Measurements from ENCODE around the gene ZNF740. TPM values are rescaled to one million over a fixed set of nuclear protein-coding genes. Genes with fewer than 3 reads are reported as not detected.

Gene ZNF740
- total and polyA plus RNA-seq, 2 donors (not counting 1 experiment from before 2014, with no cell fraction given) = 35.9 to 117 TPM

- TF ChIP-seq EZH2 (IDR thresholded peaks at IDR 0.05; ENCODE audit: borderline replicate concordance, insufficient read depth, low read depth, low read length, poor library complexity, severe bottlenecking) (no peak), CTCF (IDR thresholded peaks at IDR 0.05) (no peak)
These were observed 26.5 kb downstream of the ZNF740 start, which contains the start of gene ITGB7 for GRCh38 chr12:53207042-53207441. TSS of gene ITGB7 (minus strand) at chr12:53207251. CDS start at chr12:53200443, 6,808 bp downstream.

GRCh38 chr12:53208435-53208834 lies 27.9 kb downstream of the ZNF740 start:
- Histone ChIP-seq H3K4me3 (ENCODE audit: control extremely low read depth in 1 of 5, extremely low read depth in 1 of 5, insufficient read depth in 1 of 5, low read depth in 2 of 5, low read length in 4 of 5) (peak overlapping the region in 4 of 5 experiments; percentile 43 to 77 (median 63)), H3K9me3 (ENCODE audit: control extremely low read depth in 1 of 3, control insufficient read depth in 2 of 3, insufficient read depth in 1 of 3, low read length in 2 of 3) (no peaks in the 10 kb centered on the region), H2AFZ (ENCODE audit: insufficient read depth, low read depth, low read length, poor library complexity, severe bottlenecking) (no peak overlapping the region), H3K27me3 (replicated peaks in 1 of 4; ENCODE audit: control extremely low read depth in 1 of 4, control insufficient read depth in 3 of 4, insufficient read depth in 4 of 4, low read length in 3 of 4) (no peaks in the 10 kb centered on the region), H3K79me2 (ENCODE audit: control insufficient read depth, insufficient read depth, low read length) (peaks cover 73% of the 10 kb centered on the region), H3K4me1 (ENCODE audit: control insufficient read depth in 2 of 2, insufficient read depth in 2 of 2, low read length in 2 of 2) (peaks cover 76 to 85% of the 10 kb centered on the region in 2 donors), H3K4me2 (replicated peaks; ENCODE audit: low read depth, low read length, poor library complexity, severe bottlenecking) (peak overlapping the region; percentile 98), H3K27ac (ENCODE audit: low read length in 2 of 2) (peak overlapping the region; percentile 73 to 91), H4K20me1 (ENCODE audit: control insufficient read depth, insufficient read depth, low read length, poor library complexity, severe bottlenecking) (peaks cover 10% of the 10 kb centered on the region), H3K36me3 (replicated peaks in 1 of 2; ENCODE audit: control extremely low read depth in 1 of 2, control insufficient read depth in 1 of 2, extremely low read depth in 1 of 2, insufficient read depth in 2 of 2, low read length in 1 of 2) (peaks cover 0 to 17% of the 10 kb centered on the region in 2 experiments), H3K9ac (ENCODE audit: low read length) (peak overlapping the region; percentile 88)
- ChIA-PET CTCF (interaction anchor here (1.0 to 17.1 kb wide), 11 partner anchors 4 to 139 kb away, joined by 3 to 721 read pairs (median 123); partner anchors contain the start of genes AAAS, CSAD, ESPL1 and ITGB7), POLR2A (interaction anchor here (0.5 to 4.1 kb wide), 8 partner anchors 9 to 115 kb away, joined by 3 to 21 read pairs (median 6); partner anchors contain the start of genes CSAD, ESPL1 and ZNF740)
- ATAC-seq (ENCODE audit: low read depth) = no peak
- Mint-ChIP-seq H3K27me3 (no peaks in the 10 kb centered on the region), H3K4me1 (peaks cover 68% of the 10 kb centered on the region), H3K27ac (peak overlapping the region; percentile 96), H3K9me3 (ENCODE audit: insufficient read depth) (no peaks in the 10 kb centered on the region), H3K4me3 (peak overlapping the region; percentile 94)
- DNase-seq = no peak
- WGBS (ENCODE audit: insufficient coverage) = 100% methylated on average over 1 of the region's 2 CpGs
- TF ChIP-seq CTCF (IDR thresholded peaks at IDR 0.05) = no peak
- no peak for TF ChIP-seq EZH2 (IDR thresholded peaks at IDR 0.05; ENCODE audit: borderline replicate concordance, insufficient read depth, low read depth, low read length, poor library complexity, severe bottlenecking)
- intact Hi-C loops (cut with micrococcal nuclease) = no loop called here

More at GRCh38 chr12:53207042-53207441, 26.5 kb downstream of the ZNF740 start, which contains the start of gene ITGB7:
- Histone ChIP-seq H3K4me2 (replicated peaks; ENCODE audit: low read depth, low read length, poor library complexity, severe bottlenecking) (peak within 1 kb of the TSS; percentile 98), H4K20me1 (ENCODE audit: control insufficient read depth, insufficient read depth, low read length, poor library complexity, severe bottlenecking) (peaks cover 13% of the 10 kb centered on the region), H3K27me3 (replicated peaks in 1 of 4; ENCODE audit: control extremely low read depth in 1 of 4, control insufficient read depth in 3 of 4, insufficient read depth in 4 of 4, low read length in 3 of 4) (no peaks in the 10 kb centered on the region), H3K4me1 (ENCODE audit: control insufficient read depth in 2 of 2, insufficient read depth in 2 of 2, low read length in 2 of 2) (peaks cover 84 to 93% of the 10 kb centered on the region in 2 donors), H3K4me3 (ENCODE audit: control extremely low read depth in 1 of 5, extremely low read depth in 1 of 5, insufficient read depth in 1 of 5, low read depth in 2 of 5, low read length in 4 of 5) (peak within 1 kb of the TSS; percentile 68 to 90 (median 73)), H3K79me2 (ENCODE audit: control insufficient read depth, insufficient read depth, low read length) (peaks cover 87% of the 10 kb centered on the region), H3K27ac (ENCODE audit: low read length in 2 of 2) (peak within 1 kb of the TSS; percentile 73 to 91), H3K9ac (ENCODE audit: low read length) (peak within 1 kb of the TSS; percentile 84), H2AFZ (ENCODE audit: insufficient read depth, low read depth, low read length, poor library complexity, severe bottlenecking) (peak within 1 kb of the TSS; percentile 52), H3K9me3 (ENCODE audit: control extremely low read depth in 1 of 3, control insufficient read depth in 2 of 3, insufficient read depth in 1 of 3, low read length in 2 of 3) (no peaks in the 10 kb centered on the region), H3K36me3 (replicated peaks in 1 of 2; ENCODE audit: control extremely low read depth in 1 of 2, control insufficient read depth in 1 of 2, extremely low read depth in 1 of 2, insufficient read depth in 2 of 2, low read length in 1 of 2) (peaks cover 0 to 19% of the 10 kb centered on the region in 2 experiments)
- Mint-ChIP-seq H3K27me3 (no peaks in the 10 kb centered on the region), H3K4me3 (peak within 1 kb of the TSS; percentile 94), H3K27ac (peak within 1 kb of the TSS; percentile 96), H3K4me1 (peaks cover 69% of the 10 kb centered on the region), H3K9me3 (ENCODE audit: insufficient read depth) (no peaks in the 10 kb centered on the region)
- ChIA-PET POLR2A (interaction anchor here (0.6 to 1.3 kb wide), 3 partner anchors 8 to 147 kb away, joined by 3 to 6 read pairs (median 4); partner anchors contain the start of genes CSAD and ZNF740), CTCF (interaction anchor here (1.4 to 17.1 kb wide), 8 partner anchors 5 to 115 kb away, joined by 5 to 721 read pairs (median 86); partner anchors contain the start of genes AAAS, ESPL1, ITGB7 and MYG1)
- DNase-seq (peak; percentile 79), ATAC-seq (ENCODE audit: low read depth) (peak; percentile 81)
- intact Hi-C loops (cut with micrococcal nuclease) = loop anchor here (2.0 kb wide), 2 partner anchors 14 to 26 kb away; partner anchors contain the start of genes CSAD and ZNF740
- WGBS (ENCODE audit: insufficient coverage) = 0% methylated on average over 3 of the region's 5 CpGs

All from B cell (primary cell).